CD14-positive monocyte (primary cell): Measurements from ENCODE around the gene PDZD8. TPM values are rescaled to one million over a fixed set of nuclear protein-coding genes. Genes with fewer than 3 reads are reported as not detected.

Source experiments
- DNase-seq, 3 donors: peaks; one replicate each; pipeline ENCODE4 v3.0.0-alpha.2; 2011 to 2022
- H2AFZ ChIP-seq: 2 replicates; pipeline ENCODE4 v1.6.0; 2012; ENCODE audit warnings: mild to moderate bottlenecking, low read depth, low read length, inconsistent platforms; ENCODE audit not compliant: insufficient read depth, poor library complexity, severe bottlenecking
- H3K27ac ChIP-seq, 2 donors: 1 replicate in 1 of 2; 2 replicates in 1 of 2; pipeline ENCODE4 v1.5.1; 2012 to 2013; ENCODE audit warnings: low read length in 2 of 2, control low read depth in 1 of 2, inconsistent platforms in 1 of 2, low read depth in 1 of 2, mild to moderate bottlenecking in 1 of 2
- H3K27me3 ChIP-seq, 2 donors: one replicate each; pipeline versions ENCODE4 v1.6.0 to v1.6.1; 2011 to 2013; ENCODE audit warnings: low read length in 2 of 2; ENCODE audit not compliant: control insufficient read depth in 2 of 2, insufficient read depth in 2 of 2
- H3K36me3 ChIP-seq, 2 donors: replicated peaks in 1 of 2; 1 replicate in 1 of 2; 2 replicates in 1 of 2; pipeline versions ENCODE4 v1.5.1 to v1.6.1; 2012 to 2013; ENCODE audit warnings: low read length in 2 of 2, control low read depth in 1 of 2, inconsistent platforms in 1 of 2, mild to moderate bottlenecking in 1 of 2; ENCODE audit not compliant: insufficient read depth in 2 of 2, control insufficient read depth in 1 of 2
- H3K4me1 ChIP-seq, 2 donors: 1 replicate in 1 of 2; 2 replicates in 1 of 2; pipeline versions ENCODE4 v1.5.1 to v1.6.1; 2012 to 2013; ENCODE audit warnings: low read length in 2 of 2, control low read depth in 1 of 2, inconsistent platforms in 1 of 2, mild to moderate bottlenecking in 1 of 2, moderate library complexity in 1 of 2; ENCODE audit not compliant: insufficient read depth in 2 of 2, control insufficient read depth in 1 of 2
- H3K4me2 ChIP-seq: replicated peaks from 2 replicates; pipeline ENCODE3; 2012; ENCODE audit warnings: low read length, moderate library complexity, mild to moderate bottlenecking; ENCODE audit not compliant: poor library complexity, severe bottlenecking; ENCODE audit errors: extremely low read depth
- H3K4me3 ChIP-seq, 3 experiments: fragments of 200-600 bp in 1 of 3; sonication (generic) in 1 of 3; replicated peaks in 1 of 3; 1 replicate in 2 of 3; 2 replicates in 1 of 3; pipeline ENCODE4 v1.5.1; 2011 to 2013; ENCODE audit warnings: low read length in 3 of 3, mild to moderate bottlenecking in 3 of 3, control low read depth in 2 of 3, low read depth in 2 of 3, inconsistent platforms in 1 of 3, moderate library complexity in 1 of 3
- H3K79me2 ChIP-seq: 2 replicates; pipeline ENCODE4 v1.6.0; 2012; ENCODE audit warnings: mild to moderate bottlenecking, control low read depth, inconsistent platforms, low read length, moderate library complexity; ENCODE audit not compliant: insufficient read depth
- H3K9ac ChIP-seq: 2 replicates; pipeline ENCODE4 v1.6.0; 2017; ENCODE audit warnings: low read length, mild to moderate bottlenecking; ENCODE audit not compliant: insufficient read depth, poor library complexity, severe bottlenecking
- H3K9me3 ChIP-seq, 2 donors: replicated peaks in 1 of 2; 1 replicate in 1 of 2; 2 replicates in 1 of 2; pipeline versions ENCODE4 v1.5.1 to v1.6.1; 2012 to 2013; ENCODE audit warnings: low read length in 2 of 2, control low read depth in 1 of 2; ENCODE audit not compliant: control insufficient read depth in 1 of 2, insufficient read depth in 1 of 2
- H4K20me1 ChIP-seq: 2 replicates; pipeline ENCODE4 v1.6.0; 2012; ENCODE audit warnings: mild to moderate bottlenecking, low read length, control low read depth, moderate library complexity; ENCODE audit not compliant: insufficient read depth
- H3K27ac Mint-ChIP-seq, 7 donors: one replicate each; pipeline ENCODE4 v1.8.0; 2020; ENCODE audit warnings: mild to moderate bottlenecking in 7 of 7, mixed read lengths in 7 of 7, moderate library complexity in 6 of 7, inconsistent platforms in 2 of 7
- H3K27me3 Mint-ChIP-seq, 3 donors: one replicate each; pipeline ENCODE4 v1.8.0; 2021 to 2022; ENCODE audit warnings: low read depth in 3 of 3, mild to moderate bottlenecking in 3 of 3, mixed read lengths in 3 of 3, moderate library complexity in 3 of 3, inconsistent platforms in 1 of 3
- H3K36me3 Mint-ChIP-seq, 2 donors: one replicate each; pipeline ENCODE4 v1.8.0; 2020; ENCODE audit warnings: mixed read lengths in 2 of 2, inconsistent platforms in 1 of 2, mild to moderate bottlenecking in 1 of 2
- H3K4me1 Mint-ChIP-seq: one replicate; pipeline ENCODE4 v1.8.0; 2020; ENCODE audit warnings: mild to moderate bottlenecking, mixed read lengths
- H3K4me3 Mint-ChIP-seq, 2 donors: one replicate each; pipeline ENCODE4 v1.8.0; 2020; ENCODE audit warnings: mild to moderate bottlenecking in 2 of 2, mixed read lengths in 2 of 2, moderate library complexity in 1 of 2
- H3K9me3 Mint-ChIP-seq, 7 donors: one replicate each; pipeline ENCODE4 v1.8.0; 2020 to 2022; ENCODE audit warnings: mixed read lengths in 7 of 7, mild to moderate bottlenecking in 6 of 7, moderate library complexity in 6 of 7, inconsistent platforms in 2 of 7
- WGBS: methylation state at CpG from one replicate; pipeline ENCODE4 v1.1.5; 2013; ENCODE audit warnings: missing lambda C conversion rate; ENCODE audit not compliant: insufficient coverage; 5-methylcytosine and 5-hydroxymethylcytosine counted together
- intact Hi-C, 2 donors: fragments of 100-400 bp; cut with micrococcal nuclease; formaldehyde crosslinking; loops; one replicate each; pipeline versions ENCODE4 v1.15.0 to v1.15.1; 2023
- polyA plus RNA-seq, 3 donors: library from polyadenylated mRNA; depleted of rRNA in 1 of 3; unstranded in 2 of 3; stranded (reverse) in 1 of 3; fragments of 300-500 nt in 2 of 3; fragments of >200 nt in 1 of 3; fragmentation: Illumina TruSeq in 2 of 3; gene quantifications; 1 replicate in 2 of 3; 2 replicates in 1 of 3; pipeline ENCODE4 v1.2.3, GENCODE V29; 2012 to 2021
- TF ChIP-seq, protein P1 (sequence below): fragments of 200-600 bp; IDR thresholded peaks from one replicate; pipeline ENCODE4 v1.8.0; 2022; ENCODE audit warnings: antibody characterized with exemption, mild to moderate bottlenecking

Gene PDZD8
- polyA plus RNA-seq, 3 donors = 4.6 to 104 (median 9.0) TPM

DNA sequence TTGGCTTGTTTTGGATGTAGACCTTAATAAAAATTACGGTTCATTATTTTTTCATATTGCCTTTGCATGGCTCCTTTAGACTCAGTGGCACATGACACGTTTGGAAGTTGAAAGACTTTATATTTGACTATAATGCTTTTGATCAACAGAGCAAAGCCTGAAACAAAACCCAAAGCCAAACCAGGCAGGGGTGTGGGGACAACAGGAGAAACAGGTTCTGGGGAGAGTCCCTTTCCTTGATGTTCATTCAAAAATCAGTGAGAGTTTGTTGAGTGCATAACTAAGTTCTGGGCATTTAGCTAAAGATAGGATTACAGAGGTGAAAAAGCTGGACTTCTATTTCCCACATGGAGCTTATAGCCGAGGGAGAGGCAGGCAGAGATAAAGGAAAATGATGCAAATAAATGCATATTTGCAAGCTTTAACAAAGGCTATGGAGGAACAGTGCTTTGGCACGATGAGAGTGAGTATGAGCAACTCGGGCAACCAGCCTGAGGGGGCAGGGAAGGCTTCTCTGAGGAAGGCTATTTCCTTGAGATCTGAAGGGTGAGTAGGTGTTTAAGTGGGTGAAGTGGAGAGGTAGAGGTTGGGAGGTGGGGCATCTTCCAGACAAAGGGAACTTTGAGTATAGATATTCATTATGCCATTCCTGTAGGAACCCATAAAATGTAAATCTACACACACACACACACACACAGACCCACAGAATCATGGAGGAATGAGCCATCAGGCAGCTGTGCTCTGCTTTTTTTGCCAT is 34.5 kb upstream of the PDZD8 start:
- Mint-ChIP-seq H3K9me3 (no peaks in the 10 kb centered on the region), H3K4me3 (no peak overlapping the region), H3K36me3 (no peaks in the 10 kb centered on the region), H3K27me3 (peaks cover 0 to 2% (median 0%) of the 10 kb centered on the region in 3 donors), H3K4me1 (peaks cover 66% of the 10 kb centered on the region), H3K27ac (no peak overlapping the region)
- no peak overlapping the region for H3K4me3 ChIP-seq
- H3K9ac ChIP-seq = no peak overlapping the region
- no peaks in the 10 kb centered on the region for H3K9me3 ChIP-seq
- intact Hi-C loops = no loop called here
- no peaks in the 10 kb centered on the region for H3K36me3 ChIP-seq
- peaks cover 16 to 17% of the 10 kb centered on the region in 2 donors for H3K4me1 ChIP-seq
- no peak overlapping the region for H3K27ac ChIP-seq
- no peaks in the 10 kb centered on the region for H4K20me1 ChIP-seq
- 74% methylated on average over 3 of the region's 5 CpGs for WGBS
- H3K79me2 ChIP-seq = no peaks in the 10 kb centered on the region
- H2AFZ ChIP-seq = no peak overlapping the region
- TF ChIP-seq, protein P1, sequence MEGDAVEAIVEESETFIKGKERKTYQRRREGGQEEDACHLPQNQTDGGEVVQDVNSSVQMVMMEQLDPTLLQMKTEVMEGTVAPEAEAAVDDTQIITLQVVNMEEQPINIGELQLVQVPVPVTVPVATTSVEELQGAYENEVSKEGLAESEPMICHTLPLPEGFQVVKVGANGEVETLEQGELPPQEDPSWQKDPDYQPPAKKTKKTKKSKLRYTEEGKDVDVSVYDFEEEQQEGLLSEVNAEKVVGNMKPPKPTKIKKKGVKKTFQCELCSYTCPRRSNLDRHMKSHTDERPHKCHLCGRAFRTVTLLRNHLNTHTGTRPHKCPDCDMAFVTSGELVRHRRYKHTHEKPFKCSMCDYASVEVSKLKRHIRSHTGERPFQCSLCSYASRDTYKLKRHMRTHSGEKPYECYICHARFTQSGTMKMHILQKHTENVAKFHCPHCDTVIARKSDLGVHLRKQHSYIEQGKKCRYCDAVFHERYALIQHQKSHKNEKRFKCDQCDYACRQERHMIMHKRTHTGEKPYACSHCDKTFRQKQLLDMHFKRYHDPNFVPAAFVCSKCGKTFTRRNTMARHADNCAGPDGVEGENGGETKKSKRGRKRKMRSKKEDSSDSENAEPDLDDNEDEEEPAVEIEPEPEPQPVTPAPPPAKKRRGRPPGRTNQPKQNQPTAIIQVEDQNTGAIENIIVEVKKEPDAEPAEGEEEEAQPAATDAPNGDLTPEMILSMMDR = no peak
- DNase-seq = no peak
- H3K4me2 ChIP-seq = no peak overlapping the region
- H3K27me3 ChIP-seq = no peaks in the 10 kb centered on the region

DNA sequence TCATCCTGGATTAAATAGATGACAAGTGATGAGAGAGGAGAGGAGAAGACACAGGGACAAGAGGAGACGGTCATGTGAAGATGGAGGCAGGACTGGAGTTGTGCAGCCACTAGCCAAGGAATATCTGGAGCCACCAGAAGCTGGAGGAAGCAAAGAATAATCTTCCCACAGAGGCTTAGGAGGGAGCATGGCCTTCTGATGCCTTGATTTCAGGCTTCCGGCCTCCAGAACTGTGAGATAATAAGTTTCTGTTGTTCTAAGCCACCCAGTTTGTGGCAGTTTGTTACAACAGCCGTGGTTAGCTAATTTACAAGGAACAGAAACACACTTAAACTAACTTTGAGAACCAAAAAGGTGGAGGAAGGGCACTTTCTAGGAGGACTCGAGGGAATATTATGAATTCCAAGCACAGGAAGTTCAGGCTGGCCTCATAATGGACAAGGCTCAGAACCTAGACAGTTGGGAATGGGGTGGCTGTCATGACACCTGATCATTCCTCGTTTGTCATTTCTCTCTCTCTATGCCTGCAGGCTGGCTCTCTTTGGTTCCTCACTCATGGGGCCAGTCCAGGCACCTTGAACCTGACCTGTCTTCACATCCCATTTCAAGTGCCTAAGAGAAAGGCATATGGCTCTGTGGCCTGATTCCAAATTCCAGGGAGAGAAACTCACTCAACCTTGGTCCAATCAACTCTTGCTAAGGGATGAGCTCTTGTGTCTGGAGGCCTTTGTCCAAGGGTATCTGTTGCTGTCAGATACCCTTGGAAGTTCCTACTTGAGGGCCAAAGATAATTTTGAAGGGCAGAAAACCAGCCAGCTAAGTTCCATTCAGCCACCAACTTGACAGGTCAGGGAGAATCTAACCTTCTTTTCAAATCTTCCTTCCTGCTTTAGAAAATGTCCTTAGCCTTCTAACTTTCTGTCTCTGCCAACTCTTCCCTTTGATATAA is 33.5 kb upstream of the PDZD8 start:
- DNase-seq = no peak
- Mint-ChIP-seq H3K27me3 (peaks cover 0 to 2% (median 0%) of the 10 kb centered on the region in 3 donors), H3K4me1 (peaks cover 68% of the 10 kb centered on the region), H3K9me3 (no peaks in the 10 kb centered on the region), H3K36me3 (no peaks in the 10 kb centered on the region), H3K27ac (peak overlapping the region in 2 of 7 donors; percentile 9 to 12), H3K4me3 (no peak overlapping the region)
- intact Hi-C loops = no loop called here
- Histone ChIP-seq H2AFZ (peak overlapping the region; percentile 52), H3K4me3 (no peak overlapping the region), H3K79me2 (no peaks in the 10 kb centered on the region), H3K27ac (no peak overlapping the region), H3K4me1 (peaks cover 16 to 21% of the 10 kb centered on the region in 2 donors), H3K9ac (no peak overlapping the region), H3K27me3 (no peaks in the 10 kb centered on the region), H3K4me2 (no peak overlapping the region), H3K36me3 (no peaks in the 10 kb centered on the region), H4K20me1 (no peaks in the 10 kb centered on the region), H3K9me3 (no peaks in the 10 kb centered on the region)
- WGBS = 50% methylated on average over 3 of the region's 5 CpGs
- TF ChIP-seq, protein P1 = no peak
